OCI-M2 (cell line): ENCODE measurements around the gene TMEM130.

Experiments used
- DNase-seq: peaks from one replicate; lab custom pipeline; 2025; ENCODE audit not compliant: unreplicated experiment; lab: John Stamatoyannopoulos, UW

The TMEM130 gene

GRCh38 chr7:98869597-98870120 lies at the start of gene TMEM130:
TMEM130 (minus strand) TSS chr7:98870014; CDS start chr7:98869861, 153 bp downstream.
- DNase-seq, result no peak

- no peak for DNase-seq
These were observed 47.5 kb upstream of the TMEM130 start for GRCh38 chr7:98917331-98917730.

- no peak for DNase-seq
These were observed 43.8 kb upstream of the TMEM130 start for GRCh38 chr7:98913612-98914011.

GRCh38 chr7:98913026-98913425 lies 43.2 kb upstream of the TMEM130 start:
- DNase-seq, result no peak

- DNase-seq, result no peak
These were observed 42.1 kb upstream of the TMEM130 start for GRCh38 chr7:98911916-98912315.

- no peak for DNase-seq
These were observed 40.6 kb upstream of the TMEM130 start for GRCh38 chr7:98910427-98910826.

GRCh38 chr7:98909487-98909886 lies 39.7 kb upstream of the TMEM130 start:
- DNase-seq, result no peak

- DNase-seq, result no peak
These were observed 38.8 kb upstream of the TMEM130 start for GRCh38 chr7:98908585-98908984.

GRCh38 chr7:98907570-98907969 lies 37.8 kb upstream of the TMEM130 start:
- no peak for DNase-seq

GRCh38 chr7:98903246-98903645 lies 33.4 kb upstream of the TMEM130 start:
- DNase-seq, result no peak

GRCh38 chr7:98902523-98902922 lies 32.7 kb upstream of the TMEM130 start:
- DNase-seq, result no peak

- DNase-seq, result no peak
These were observed 31.0 kb upstream of the TMEM130 start for GRCh38 chr7:98900815-98901214.

GRCh38 chr7:98899816-98900215 lies 30.0 kb upstream of the TMEM130 start:
- no peak for DNase-seq

- DNase-seq, result no peak
These were observed 22.8 kb upstream of the TMEM130 start for GRCh38 chr7:98892609-98893008.

- no peak for DNase-seq
These were observed 17.2 kb upstream of the TMEM130 start for GRCh38 chr7:98887038-98887437.

GRCh38 chr7:98884416-98884815 lies 14.6 kb upstream of the TMEM130 start:
- DNase-seq, result no peak

- no peak for DNase-seq
These were observed 11.9 kb upstream of the TMEM130 start for GRCh38 chr7:98881561-98882315.

GRCh38 chr7:98880485-98880884 lies 10.7 kb upstream of the TMEM130 start:
- no peak for DNase-seq

GRCh38 chr7:98879979-98880315 lies 10.1 kb upstream of the TMEM130 start:
- DNase-seq, result no peak

- DNase-seq, result no peak
These were observed 9.6 kb upstream of the TMEM130 start for GRCh38 chr7:98879198-98879978.

- DNase-seq, result no peak
These were observed 8.8 kb upstream of the TMEM130 start, which contains the start of gene TRRAP for GRCh38 chr7:98878365-98879197. TRRAP (plus strand) TSS chr7:98878532; CDS start chr7:98881151, 2,619 bp downstream.
